CD14-positive monocyte (primary cell): ENCODE results near the gene NRP2. TPM values are rescaled to one million over a fixed set of nuclear protein-coding genes. Genes with fewer than 3 reads are reported as not detected.

ENCODE experiments used
- DNase-seq, 3 donors: peaks; one replicate each; pipeline ENCODE4 v3.0.0-alpha.2; 2011 to 2022
- H2AFZ ChIP-seq: 2 replicates; pipeline ENCODE4 v1.6.0; 2012; ENCODE audit warnings: mild to moderate bottlenecking, low read depth, low read length, inconsistent platforms; ENCODE audit not compliant: insufficient read depth, poor library complexity, severe bottlenecking
- H3K27ac ChIP-seq, 2 donors: 1 replicate in 1 of 2; 2 replicates in 1 of 2; pipeline ENCODE4 v1.5.1; 2012 to 2013; ENCODE audit warnings: low read length in 2 of 2, control low read depth in 1 of 2, inconsistent platforms in 1 of 2, low read depth in 1 of 2, mild to moderate bottlenecking in 1 of 2
- H3K27me3 ChIP-seq, 2 donors: one replicate each; pipeline versions ENCODE4 v1.6.0 to v1.6.1; 2011 to 2013; ENCODE audit warnings: low read length in 2 of 2; ENCODE audit not compliant: control insufficient read depth in 2 of 2, insufficient read depth in 2 of 2
- H3K36me3 ChIP-seq, 2 donors: replicated peaks in 1 of 2; 1 replicate in 1 of 2; 2 replicates in 1 of 2; pipeline versions ENCODE4 v1.5.1 to v1.6.1; 2012 to 2013; ENCODE audit warnings: low read length in 2 of 2, control low read depth in 1 of 2, inconsistent platforms in 1 of 2, mild to moderate bottlenecking in 1 of 2; ENCODE audit not compliant: insufficient read depth in 2 of 2, control insufficient read depth in 1 of 2
- H3K4me1 ChIP-seq, 2 donors: 1 replicate in 1 of 2; 2 replicates in 1 of 2; pipeline versions ENCODE4 v1.5.1 to v1.6.1; 2012 to 2013; ENCODE audit warnings: low read length in 2 of 2, control low read depth in 1 of 2, inconsistent platforms in 1 of 2, mild to moderate bottlenecking in 1 of 2, moderate library complexity in 1 of 2; ENCODE audit not compliant: insufficient read depth in 2 of 2, control insufficient read depth in 1 of 2
- H3K4me2 ChIP-seq: replicated peaks from 2 replicates; pipeline ENCODE3; 2012; ENCODE audit warnings: low read length, moderate library complexity, mild to moderate bottlenecking; ENCODE audit not compliant: poor library complexity, severe bottlenecking; ENCODE audit errors: extremely low read depth
- H3K4me3 ChIP-seq, 3 experiments: fragments of 200-600 bp in 1 of 3; sonication (generic) in 1 of 3; replicated peaks in 1 of 3; 1 replicate in 2 of 3; 2 replicates in 1 of 3; pipeline ENCODE4 v1.5.1; 2011 to 2013; ENCODE audit warnings: low read length in 3 of 3, mild to moderate bottlenecking in 3 of 3, control low read depth in 2 of 3, low read depth in 2 of 3, inconsistent platforms in 1 of 3, moderate library complexity in 1 of 3
- H3K79me2 ChIP-seq: 2 replicates; pipeline ENCODE4 v1.6.0; 2012; ENCODE audit warnings: mild to moderate bottlenecking, control low read depth, inconsistent platforms, low read length, moderate library complexity; ENCODE audit not compliant: insufficient read depth
- H3K9ac ChIP-seq: 2 replicates; pipeline ENCODE4 v1.6.0; 2017; ENCODE audit warnings: low read length, mild to moderate bottlenecking; ENCODE audit not compliant: insufficient read depth, poor library complexity, severe bottlenecking
- H3K9me3 ChIP-seq, 2 donors: replicated peaks in 1 of 2; 1 replicate in 1 of 2; 2 replicates in 1 of 2; pipeline versions ENCODE4 v1.5.1 to v1.6.1; 2012 to 2013; ENCODE audit warnings: low read length in 2 of 2, control low read depth in 1 of 2; ENCODE audit not compliant: control insufficient read depth in 1 of 2, insufficient read depth in 1 of 2
- H4K20me1 ChIP-seq: 2 replicates; pipeline ENCODE4 v1.6.0; 2012; ENCODE audit warnings: mild to moderate bottlenecking, low read length, control low read depth, moderate library complexity; ENCODE audit not compliant: insufficient read depth
- H3K27ac Mint-ChIP-seq, 7 donors: one replicate each; pipeline ENCODE4 v1.8.0; 2020; ENCODE audit warnings: mild to moderate bottlenecking in 7 of 7, mixed read lengths in 7 of 7, moderate library complexity in 6 of 7, inconsistent platforms in 2 of 7
- H3K27me3 Mint-ChIP-seq, 3 donors: one replicate each; pipeline ENCODE4 v1.8.0; 2021 to 2022; ENCODE audit warnings: low read depth in 3 of 3, mild to moderate bottlenecking in 3 of 3, mixed read lengths in 3 of 3, moderate library complexity in 3 of 3, inconsistent platforms in 1 of 3
- H3K36me3 Mint-ChIP-seq, 2 donors: one replicate each; pipeline ENCODE4 v1.8.0; 2020; ENCODE audit warnings: mixed read lengths in 2 of 2, inconsistent platforms in 1 of 2, mild to moderate bottlenecking in 1 of 2
- H3K4me1 Mint-ChIP-seq: one replicate; pipeline ENCODE4 v1.8.0; 2020; ENCODE audit warnings: mild to moderate bottlenecking, mixed read lengths
- H3K4me3 Mint-ChIP-seq, 2 donors: one replicate each; pipeline ENCODE4 v1.8.0; 2020; ENCODE audit warnings: mild to moderate bottlenecking in 2 of 2, mixed read lengths in 2 of 2, moderate library complexity in 1 of 2
- H3K9me3 Mint-ChIP-seq, 7 donors: one replicate each; pipeline ENCODE4 v1.8.0; 2020 to 2022; ENCODE audit warnings: mixed read lengths in 7 of 7, mild to moderate bottlenecking in 6 of 7, moderate library complexity in 6 of 7, inconsistent platforms in 2 of 7
- WGBS: methylation state at CpG from one replicate; pipeline ENCODE4 v1.1.5; 2013; ENCODE audit warnings: missing lambda C conversion rate; ENCODE audit not compliant: insufficient coverage; 5-methylcytosine and 5-hydroxymethylcytosine counted together
- intact Hi-C, 2 donors: fragments of 100-400 bp; cut with micrococcal nuclease; formaldehyde crosslinking; loops; one replicate each; pipeline versions ENCODE4 v1.15.0 to v1.15.1; 2023
- polyA plus RNA-seq, 3 donors: library from polyadenylated mRNA; depleted of rRNA in 1 of 3; unstranded in 2 of 3; stranded (reverse) in 1 of 3; fragments of 300-500 nt in 2 of 3; fragments of >200 nt in 1 of 3; fragmentation: Illumina TruSeq in 2 of 3; gene quantifications; 1 replicate in 2 of 3; 2 replicates in 1 of 3; pipeline ENCODE4 v1.2.3, GENCODE V29; 2012 to 2021
- TF ChIP-seq, protein P1 (sequence below): fragments of 200-600 bp; IDR thresholded peaks from one replicate; pipeline ENCODE4 v1.8.0; 2022; ENCODE audit warnings: antibody characterized with exemption, mild to moderate bottlenecking

NRP2 gene
- polyA plus RNA-seq, 3 donors: 0.97 to 3.3 (median 1.6) TPM

DNA sequence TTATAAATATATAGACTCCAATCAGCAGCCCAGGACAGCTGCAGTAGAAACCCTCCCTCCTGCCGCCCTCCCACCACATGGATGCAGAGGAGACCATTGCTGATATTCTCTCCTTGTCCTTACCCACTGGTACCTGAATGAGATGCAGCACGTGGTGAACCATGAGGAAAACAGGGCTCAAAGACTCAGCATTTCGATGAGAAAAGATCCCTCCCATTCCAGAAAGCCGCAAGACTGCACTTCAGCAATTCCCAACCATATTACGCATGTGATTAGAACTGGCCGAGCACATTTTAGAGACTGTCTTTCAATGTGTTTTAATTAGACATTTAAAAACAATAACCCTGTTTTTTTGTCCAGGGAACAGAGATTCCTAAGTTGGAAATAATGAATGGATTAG lies 125.5 kb downstream of the NRP2 start:
- Histone ChIP-seq H3K27me3 (no peaks in the 10 kb centered on the region), H3K4me3 (no peak overlapping the region), H3K9ac (no peak overlapping the region), H3K36me3 (no peaks in the 10 kb centered on the region), H3K4me1 (no peaks in the 10 kb centered on the region), H3K9me3 (no peaks in the 10 kb centered on the region), H4K20me1 (no peaks in the 10 kb centered on the region), H3K79me2 (no peaks in the 10 kb centered on the region), H2AFZ (no peak overlapping the region), H3K4me2 (no peak overlapping the region), H3K27ac (no peak overlapping the region)
- no peak for DNase-seq
- peaks cover 0 to 4% (median 2%) of the 10 kb centered on the region in 3 donors for H3K27me3 Mint-ChIP-seq
- TF ChIP-seq, protein P1, sequence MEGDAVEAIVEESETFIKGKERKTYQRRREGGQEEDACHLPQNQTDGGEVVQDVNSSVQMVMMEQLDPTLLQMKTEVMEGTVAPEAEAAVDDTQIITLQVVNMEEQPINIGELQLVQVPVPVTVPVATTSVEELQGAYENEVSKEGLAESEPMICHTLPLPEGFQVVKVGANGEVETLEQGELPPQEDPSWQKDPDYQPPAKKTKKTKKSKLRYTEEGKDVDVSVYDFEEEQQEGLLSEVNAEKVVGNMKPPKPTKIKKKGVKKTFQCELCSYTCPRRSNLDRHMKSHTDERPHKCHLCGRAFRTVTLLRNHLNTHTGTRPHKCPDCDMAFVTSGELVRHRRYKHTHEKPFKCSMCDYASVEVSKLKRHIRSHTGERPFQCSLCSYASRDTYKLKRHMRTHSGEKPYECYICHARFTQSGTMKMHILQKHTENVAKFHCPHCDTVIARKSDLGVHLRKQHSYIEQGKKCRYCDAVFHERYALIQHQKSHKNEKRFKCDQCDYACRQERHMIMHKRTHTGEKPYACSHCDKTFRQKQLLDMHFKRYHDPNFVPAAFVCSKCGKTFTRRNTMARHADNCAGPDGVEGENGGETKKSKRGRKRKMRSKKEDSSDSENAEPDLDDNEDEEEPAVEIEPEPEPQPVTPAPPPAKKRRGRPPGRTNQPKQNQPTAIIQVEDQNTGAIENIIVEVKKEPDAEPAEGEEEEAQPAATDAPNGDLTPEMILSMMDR: no peak
- WGBS: 92% methylated on average over 2 of the region's 6 CpGs
- H3K27ac Mint-ChIP-seq: no peak overlapping the region
- no peak overlapping the region for H3K4me3 Mint-ChIP-seq
- peaks cover 4% of the 10 kb centered on the region for H3K4me1 Mint-ChIP-seq
- peaks cover 0 to 2% (median 0%) of the 10 kb centered on the region in 7 donors for H3K9me3 Mint-ChIP-seq
- no peaks in the 10 kb centered on the region for H3K36me3 Mint-ChIP-seq
- intact Hi-C loops: no loop called here

DNA sequence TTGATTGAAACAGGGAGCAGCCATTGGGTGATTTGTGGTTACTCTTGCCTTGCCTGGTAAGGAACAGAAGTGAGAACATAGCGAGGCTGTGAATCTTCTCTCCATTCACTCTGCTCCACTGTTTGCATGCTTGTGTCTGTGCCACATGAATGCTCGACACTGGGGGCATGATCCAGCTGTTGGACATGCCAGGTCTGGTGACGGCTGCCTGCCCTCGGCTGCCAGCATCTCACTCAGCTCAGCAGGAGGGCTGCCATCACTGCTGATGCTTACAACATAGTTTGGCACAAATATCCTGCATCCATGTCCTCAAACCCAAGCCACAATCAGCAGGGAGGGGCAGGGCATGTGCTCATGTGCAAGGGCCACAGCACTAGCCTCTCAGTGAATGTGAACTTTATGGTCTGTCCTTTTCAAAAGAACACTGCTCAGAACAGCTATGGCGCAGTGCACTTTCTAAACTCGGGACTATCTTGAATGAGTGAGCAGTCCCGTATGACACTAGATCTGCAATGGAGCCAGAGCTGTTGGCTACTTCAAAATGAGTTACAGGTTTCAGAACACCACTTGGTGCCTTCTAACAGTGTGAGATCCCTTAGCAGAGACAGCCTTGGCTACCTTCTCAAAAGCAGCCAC lies 126.3 kb downstream of the NRP2 start:
- TF ChIP-seq, protein P1: no peak
- Mint-ChIP-seq H3K4me3 (no peak overlapping the region), H3K4me1 (peaks cover under 1% of the 10 kb centered on the region), H3K36me3 (no peaks in the 10 kb centered on the region), H3K9me3 (no peaks in the 10 kb centered on the region), H3K27me3 (peaks cover 0 to 4% (median 2%) of the 10 kb centered on the region in 3 donors), H3K27ac (no peak overlapping the region)
- Histone ChIP-seq H2AFZ (no peak overlapping the region), H3K9ac (no peak overlapping the region), H3K79me2 (no peaks in the 10 kb centered on the region), H3K36me3 (no peaks in the 10 kb centered on the region), H3K27me3 (no peaks in the 10 kb centered on the region), H3K4me1 (no peaks in the 10 kb centered on the region), H3K27ac (no peak overlapping the region), H4K20me1 (no peaks in the 10 kb centered on the region), H3K4me2 (no peak overlapping the region), H3K4me3 (no peak overlapping the region), H3K9me3 (no peaks in the 10 kb centered on the region)
- no peak for DNase-seq
- intact Hi-C loops: no loop called here
- 96% methylated on average over 7 of the region's 7 CpGs for WGBS
